GM19035 (cell line): Measurements from ENCODE around the gene FAM118B.

ENCODE experiments used
- ATAC-seq: cut with Tn5 transposase; IDR thresholded peaks from one replicate; pipeline ENCODE4 v1.9.1; 2021; ENCODE audit not compliant: unreplicated experiment

The FAM118B gene

GRCh38 chr11:126268361-126268707 lies 56.8 kb downstream of the FAM118B start:
- ATAC-seq = peak; percentile 7

DNA sequence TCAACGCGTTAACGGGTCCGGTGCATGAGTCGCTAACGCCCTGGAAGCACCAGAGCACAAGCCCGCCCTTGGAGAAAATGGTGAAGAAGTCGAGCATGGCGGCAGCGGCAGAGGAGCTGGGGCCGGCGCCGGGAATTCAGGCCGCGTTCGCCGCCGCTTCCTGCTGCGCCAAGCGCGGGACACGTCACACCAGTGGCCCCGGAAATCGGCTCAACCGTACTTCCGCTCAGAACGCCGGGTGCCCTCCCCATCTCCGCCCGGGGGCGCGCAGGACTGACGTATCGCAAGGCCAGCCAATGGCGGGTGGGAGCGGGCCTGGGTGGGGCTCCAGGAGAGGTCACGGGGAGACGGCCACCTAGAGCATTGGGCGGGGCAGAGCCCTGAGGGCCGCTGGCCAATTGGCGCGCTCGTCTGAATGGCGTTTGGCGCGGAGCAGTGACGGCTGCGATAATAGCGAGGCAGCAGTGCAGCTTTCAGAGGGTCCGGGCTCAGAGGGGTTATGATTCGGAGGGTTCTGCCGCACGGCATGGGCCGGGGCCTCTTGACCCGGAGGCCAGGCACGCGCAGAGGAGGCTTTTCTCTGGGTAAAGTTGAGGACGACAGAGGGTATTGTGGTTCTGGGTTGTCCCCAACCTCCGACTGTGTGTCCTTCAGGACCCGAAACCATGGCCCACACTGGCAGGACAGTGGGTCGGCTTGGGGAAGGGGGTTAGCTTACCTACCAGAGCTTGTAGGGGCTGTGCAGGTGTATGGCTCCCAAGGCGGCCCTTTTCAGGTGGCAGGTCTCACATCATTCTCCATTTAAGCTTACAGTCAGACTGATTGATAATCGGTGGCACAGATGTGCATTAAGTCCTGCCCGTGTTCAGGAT lies 57.4 kb downstream of the FAM118B start, which contains the start of the genes FOXRED1 and SRPRA:
Gene FOXRED1 (plus strand): TSS at position 447 of the 872 bp plus-strand sequence. CDS start 53 bp downstream, at position 500.
Gene SRPRA (minus strand): TSS at position 188 of the 872 bp plus-strand sequence. CDS start 91 bp downstream, at position 97.
- ATAC-seq = peak; percentile 99

GRCh38 chr11:126277322-126277721 lies 65.7 kb downstream of the FAM118B start:
- ATAC-seq = no peak

GRCh38 chr11:126277780-126278179 lies 66.2 kb downstream of the FAM118B start:
- no peak for ATAC-seq

GRCh38 chr11:126279191-126279590 lies 67.6 kb downstream of the FAM118B start:
- ATAC-seq = no peak

DNA sequence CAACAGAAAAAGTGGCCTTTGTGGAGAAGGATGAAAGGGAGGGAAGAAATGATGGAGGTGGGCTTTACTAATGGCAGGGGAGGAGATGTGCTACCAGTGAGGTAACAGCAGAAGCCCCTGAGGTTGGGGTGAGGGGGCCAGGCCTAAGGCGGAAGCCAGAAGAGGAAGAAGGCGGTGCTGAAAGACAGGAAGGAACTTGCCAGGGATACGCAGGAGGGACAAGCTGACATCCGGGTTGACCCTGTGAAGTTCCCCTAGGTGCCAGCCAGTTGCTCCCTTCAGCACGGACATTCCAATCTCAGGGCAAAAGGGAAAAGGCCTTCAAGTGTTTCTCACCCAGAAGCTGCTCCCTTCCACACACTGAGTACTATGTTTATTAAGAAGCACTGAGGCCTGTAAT lies 69.0 kb downstream of the FAM118B start:
- ATAC-seq = no peak

DNA sequence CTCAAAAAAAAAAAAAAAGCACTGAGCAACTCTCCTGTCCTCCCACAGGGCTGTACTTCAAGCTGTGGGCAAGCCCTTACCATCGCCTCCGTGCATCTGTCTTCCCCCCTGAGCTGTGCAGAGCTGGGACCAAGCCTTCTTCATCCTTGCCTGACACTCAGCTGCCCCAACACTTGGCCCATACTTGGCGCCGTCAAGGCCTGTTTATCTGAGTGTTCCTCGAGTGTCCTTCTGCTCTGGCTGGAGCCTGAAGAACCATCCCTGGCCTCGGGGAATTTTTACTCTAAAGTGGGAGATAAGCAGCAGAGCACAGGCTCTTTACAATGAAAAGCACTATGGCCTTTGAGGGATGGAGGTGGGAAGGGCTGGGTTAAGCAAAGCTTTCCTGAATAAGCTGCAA lies 69.7 kb downstream of the FAM118B start:
- ATAC-seq = no peak

DNA sequence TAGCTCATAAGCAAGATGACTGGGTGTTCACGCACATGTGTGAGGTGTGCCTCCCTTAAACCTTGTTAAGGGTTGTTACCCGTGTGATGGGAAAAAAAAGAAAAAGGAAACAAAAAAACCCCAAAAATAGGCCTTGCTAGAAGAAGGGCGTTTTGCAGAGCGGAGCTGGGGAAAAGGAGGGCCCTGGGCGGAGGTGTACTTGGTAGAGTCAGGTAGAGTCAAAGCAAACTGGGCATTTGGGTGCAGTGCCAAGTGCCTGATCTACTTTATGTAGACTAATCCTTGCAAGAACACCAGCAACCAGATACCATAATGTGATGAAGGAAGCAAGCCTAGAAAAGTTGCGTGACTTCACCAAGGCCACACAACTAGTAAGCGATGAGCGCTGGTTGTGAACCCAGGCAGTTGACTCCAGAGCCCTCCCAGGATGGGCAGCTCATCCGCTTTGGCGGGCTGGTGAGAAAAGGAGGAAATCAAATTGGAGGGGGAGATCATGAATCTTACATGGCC lies 70.1 kb downstream of the FAM118B start:
- no peak for ATAC-seq

DNA sequence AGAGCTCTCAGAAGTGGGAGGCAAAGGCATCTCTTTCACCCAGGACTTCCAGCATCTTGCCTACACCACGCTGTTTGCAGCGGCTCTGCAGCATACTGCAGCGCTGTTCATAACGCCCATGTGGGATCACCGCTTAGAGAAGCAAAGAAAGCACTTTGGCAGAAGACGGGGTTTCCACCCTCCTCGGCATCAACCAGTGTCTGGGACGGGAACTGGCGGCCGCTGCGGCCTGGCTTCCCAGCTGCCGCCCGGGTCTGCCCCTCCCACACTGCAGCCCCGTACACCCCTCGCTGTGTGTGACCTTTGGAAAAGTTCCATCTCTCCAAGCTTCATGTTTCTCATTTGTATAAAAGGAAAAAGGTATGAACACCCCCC lies 70.8 kb downstream of the FAM118B start:
- peak; percentile 29 for ATAC-seq

DNA sequence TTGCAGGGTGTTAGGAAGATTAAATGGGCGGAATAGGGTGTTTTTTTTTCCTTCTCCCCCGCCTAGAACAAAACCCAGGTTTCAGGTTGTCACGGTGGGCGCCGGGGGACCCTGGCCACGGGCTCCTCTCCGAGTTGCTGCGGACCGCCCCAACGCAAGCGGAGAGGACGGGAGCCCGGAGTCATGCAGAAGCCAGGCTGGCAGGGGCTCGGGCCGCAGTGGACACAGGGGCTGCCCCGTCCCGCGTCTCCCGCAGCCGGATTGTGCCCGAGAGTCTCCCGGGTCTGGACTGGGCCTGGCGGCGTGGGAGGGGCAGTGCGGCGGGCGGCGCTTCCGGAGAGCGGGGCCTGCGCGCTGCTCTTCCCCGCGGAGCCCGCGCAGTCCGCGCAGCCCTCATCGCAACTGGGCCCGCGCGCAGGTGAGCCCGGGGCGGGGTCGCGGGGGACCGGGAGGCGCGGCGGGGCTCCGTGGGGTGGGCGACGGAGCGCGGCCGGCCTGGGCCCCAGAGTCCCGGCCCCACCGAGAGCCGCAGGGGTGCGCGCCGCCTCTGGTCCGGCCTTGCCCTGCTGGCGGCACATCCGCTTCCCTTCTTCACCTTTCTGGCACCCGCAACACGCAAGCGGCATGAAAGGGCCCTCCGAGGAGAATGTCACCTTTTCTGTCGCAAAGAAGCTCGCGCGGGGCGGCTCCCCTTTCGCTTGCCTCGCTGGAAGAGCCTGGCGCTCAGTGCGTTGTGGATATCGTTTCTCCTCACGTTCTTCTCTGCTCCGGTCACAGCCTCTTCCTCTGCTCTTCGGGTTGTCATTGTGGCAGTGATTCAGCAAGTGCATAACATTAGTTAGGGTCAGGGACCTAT lies 71.4 kb downstream of the FAM118B start, which contains the start of gene TIRAP:
Gene TIRAP (plus strand): TSS at position 358 of the 856 bp plus-strand sequence. CDS start 7,802 bp downstream, outside the sequence.
- ATAC-seq = peak; percentile 57

DNA sequence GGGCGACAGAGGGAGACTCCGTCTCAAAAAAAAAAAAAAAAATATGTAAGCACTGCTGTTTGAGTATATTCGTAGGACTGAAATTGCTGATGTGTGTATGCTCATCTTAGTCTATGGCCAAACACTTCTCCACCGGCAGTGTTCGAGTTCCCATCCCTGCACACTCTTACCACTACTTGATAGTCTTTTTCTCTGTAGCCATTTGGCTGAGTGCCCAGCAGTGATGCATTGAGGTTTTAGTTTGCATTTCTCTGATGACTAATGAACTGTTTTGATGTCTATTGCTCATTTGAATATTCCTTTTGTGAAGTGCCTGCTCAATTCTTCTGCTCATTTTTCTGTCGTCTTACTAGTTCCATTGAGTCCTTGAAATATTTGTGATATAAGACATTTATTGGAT lies 73.2 kb downstream of the FAM118B start:
- ATAC-seq = peak; percentile 56

DNA sequence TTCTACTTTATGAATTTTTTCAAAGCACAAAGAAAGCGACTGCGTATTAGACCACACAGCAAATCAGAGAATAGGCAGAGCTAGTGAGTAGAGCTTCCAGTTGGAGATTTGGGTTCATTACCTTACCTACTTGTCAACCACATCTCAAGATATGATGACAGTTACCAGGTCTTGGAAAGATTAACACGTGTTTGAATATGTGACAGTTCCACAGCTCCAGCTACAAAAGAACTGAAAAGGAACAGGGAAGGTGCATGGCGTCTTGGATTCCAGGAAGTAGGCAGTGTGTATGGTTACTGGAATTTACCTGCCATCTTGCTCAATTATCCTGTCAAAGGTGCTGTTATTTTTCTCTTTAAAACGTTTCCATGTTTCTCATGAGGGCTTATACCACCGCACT lies 76.7 kb downstream of the FAM118B start:
- ATAC-seq = no peak

GRCh38 chr11:126290887-126291286 lies 79.3 kb downstream of the FAM118B start:
- no peak for ATAC-seq

DNA sequence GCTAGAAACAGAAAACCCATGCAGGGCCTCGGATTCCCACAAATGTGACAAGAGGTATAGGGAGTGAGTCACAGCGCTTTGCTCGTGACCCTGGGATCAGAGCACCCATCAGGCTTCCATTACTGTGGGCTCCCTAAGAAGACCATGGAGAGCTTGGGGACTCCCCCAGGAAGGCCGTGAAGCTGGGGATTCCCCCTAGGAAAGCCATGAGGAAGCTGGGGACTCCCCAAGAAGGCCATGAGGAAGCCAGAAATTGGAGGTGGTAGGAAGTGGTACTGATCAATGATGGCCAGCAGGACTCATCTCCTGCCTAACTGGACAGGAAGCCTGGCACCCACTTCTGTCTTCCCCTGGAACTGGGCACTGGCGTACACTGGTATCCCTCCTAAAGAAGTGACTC lies 82.1 kb downstream of the FAM118B start:
- ATAC-seq = no peak

DNA sequence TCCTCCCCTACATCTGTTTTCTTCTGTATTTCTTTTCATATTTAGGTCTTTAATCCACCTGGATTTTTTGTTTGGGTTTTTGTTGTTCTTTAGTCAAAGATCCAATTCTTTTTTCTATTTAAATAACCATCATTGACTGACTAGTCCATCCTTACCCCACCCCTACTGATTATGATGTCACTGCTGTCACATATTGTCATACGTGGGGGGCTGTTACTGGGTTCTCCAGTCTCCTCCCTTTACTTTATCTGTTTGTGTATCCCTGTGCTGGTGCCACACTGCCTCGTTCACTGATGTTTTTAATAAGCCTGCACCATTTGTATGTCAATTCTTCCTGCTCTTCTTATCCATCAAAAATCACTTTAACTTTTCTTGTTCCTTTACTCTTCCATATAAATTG lies 85.4 kb downstream of the FAM118B start:
- ATAC-seq = no peak

GRCh38 chr11:126303623-126304456 lies 92.3 kb downstream of the FAM118B start, which contains the start of gene DCPS:
Gene DCPS, plus strand, starts transcription at chr11:126304060. Its CDS starts 21 bp downstream, at chr11:126304081.
- ATAC-seq = peak; percentile 86

- peak; percentile 31 for ATAC-seq
These were observed 93.0 kb downstream of the FAM118B start for GRCh38 chr11:126304457-126305075.

- ATAC-seq = peak; percentile 50
These were observed 94.1 kb downstream of the FAM118B start for GRCh38 chr11:126305699-126306098.

GRCh38 chr11:126307706-126308105 lies 96.1 kb downstream of the FAM118B start:
- ATAC-seq = no peak

DNA sequence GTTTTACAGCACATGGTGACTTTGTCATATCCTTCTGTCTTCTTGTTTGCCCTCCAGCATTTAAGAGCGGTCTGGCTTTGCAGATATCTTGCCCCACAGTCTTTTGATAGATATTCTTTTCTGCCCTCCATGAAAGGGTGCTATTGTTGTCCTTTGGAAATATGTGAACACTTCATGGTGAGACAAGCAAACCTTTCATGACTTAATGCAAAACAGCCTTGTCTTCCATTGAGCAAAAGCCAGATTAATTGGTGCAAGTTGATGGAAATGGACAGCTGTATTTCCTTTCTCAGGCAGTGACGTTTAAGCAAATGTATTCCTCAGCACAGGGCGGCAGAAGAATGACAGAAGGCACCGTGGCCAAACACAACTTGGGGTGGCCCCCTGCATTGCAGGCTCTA lies 96.7 kb downstream of the FAM118B start:
- ATAC-seq = no peak
